ENCODE measurements around the gene ZBTB1.
A peak's percentile ranks its signal among the peaks of the same experiment; 100 is the strongest.

ZBTB1 gene, protein sequence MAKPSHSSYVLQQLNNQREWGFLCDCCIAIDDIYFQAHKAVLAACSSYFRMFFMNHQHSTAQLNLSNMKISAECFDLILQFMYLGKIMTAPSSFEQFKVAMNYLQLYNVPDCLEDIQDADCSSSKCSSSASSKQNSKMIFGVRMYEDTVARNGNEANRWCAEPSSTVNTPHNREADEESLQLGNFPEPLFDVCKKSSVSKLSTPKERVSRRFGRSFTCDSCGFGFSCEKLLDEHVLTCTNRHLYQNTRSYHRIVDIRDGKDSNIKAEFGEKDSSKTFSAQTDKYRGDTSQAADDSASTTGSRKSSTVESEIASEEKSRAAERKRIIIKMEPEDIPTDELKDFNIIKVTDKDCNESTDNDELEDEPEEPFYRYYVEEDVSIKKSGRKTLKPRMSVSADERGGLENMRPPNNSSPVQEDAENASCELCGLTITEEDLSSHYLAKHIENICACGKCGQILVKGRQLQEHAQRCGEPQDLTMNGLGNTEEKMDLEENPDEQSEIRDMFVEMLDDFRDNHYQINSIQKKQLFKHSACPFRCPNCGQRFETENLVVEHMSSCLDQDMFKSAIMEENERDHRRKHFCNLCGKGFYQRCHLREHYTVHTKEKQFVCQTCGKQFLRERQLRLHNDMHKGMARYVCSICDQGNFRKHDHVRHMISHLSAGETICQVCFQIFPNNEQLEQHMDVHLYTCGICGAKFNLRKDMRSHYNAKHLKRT

DNA sequence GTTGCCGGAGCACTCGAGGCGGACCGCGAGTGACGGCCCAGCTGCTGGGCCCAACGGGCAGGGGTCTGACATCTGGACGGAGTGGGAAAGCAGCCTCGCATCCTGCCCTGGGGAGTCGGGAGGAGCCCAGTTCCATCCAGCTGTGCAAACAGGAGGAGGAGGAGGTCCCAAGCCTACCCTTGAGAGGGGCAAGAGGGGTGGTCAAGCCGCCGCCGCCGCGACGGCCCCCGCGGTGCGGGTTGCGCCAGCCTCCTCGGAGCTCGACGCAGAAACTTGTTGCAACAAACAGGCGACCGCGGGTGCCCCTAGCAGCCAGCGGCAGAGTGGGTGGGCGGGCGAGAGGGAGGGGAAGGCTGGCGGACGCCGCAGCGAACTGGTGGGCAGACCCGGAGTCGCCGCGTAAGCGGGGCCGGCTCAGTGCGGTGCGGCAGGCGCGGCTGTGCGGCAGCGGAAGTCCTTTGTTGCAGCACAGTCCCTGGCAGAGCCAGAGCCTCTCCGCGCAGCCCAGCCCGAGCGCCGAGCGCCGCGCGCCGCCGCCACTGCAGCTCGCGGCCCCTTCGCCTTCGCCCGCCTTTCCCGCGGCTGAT is at the start of gene ZBTB1:
ZBTB1 (plus strand) TSS at position 461 of the 587 bp plus-strand sequence. CDS start 16,735 bp downstream, outside the sequence.
- peak; percentile 74 for DNase-seq

DNA sequence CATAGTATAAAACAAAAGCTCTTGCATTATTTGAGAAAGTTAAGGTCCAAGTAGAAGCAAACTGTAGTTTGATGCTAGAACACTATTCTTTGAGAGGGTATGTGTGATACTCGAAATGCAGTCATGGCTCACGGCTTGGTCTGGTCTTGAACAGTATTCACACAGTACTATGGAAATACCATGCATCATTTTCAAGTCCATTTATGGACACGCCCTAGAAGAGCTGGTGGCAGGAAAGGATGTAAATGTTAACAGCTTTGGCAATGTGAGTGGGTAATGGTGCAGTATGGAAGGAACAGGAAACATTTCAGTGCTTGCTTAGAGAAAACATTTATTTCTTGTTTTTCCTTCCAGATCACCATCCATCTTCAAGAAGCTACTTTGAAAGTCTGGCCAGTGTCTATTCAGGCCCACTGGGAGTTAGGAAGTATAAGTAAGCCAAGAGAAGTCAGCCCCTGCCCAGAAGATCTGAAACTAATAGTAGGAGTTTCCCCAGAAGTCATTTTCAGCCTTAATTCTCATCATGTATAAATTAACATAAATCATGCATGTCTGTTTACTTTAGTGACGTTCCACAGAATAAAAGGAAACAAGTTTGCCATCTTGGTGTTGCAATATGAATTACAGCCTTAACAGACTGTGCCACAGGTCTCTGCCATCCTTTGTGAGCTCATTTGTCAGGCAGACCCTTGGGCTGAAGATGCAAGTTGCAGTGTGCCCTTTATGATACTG is 45.0 kb upstream of the ZBTB1 start:
- DNase-seq, result no peak

DNA sequence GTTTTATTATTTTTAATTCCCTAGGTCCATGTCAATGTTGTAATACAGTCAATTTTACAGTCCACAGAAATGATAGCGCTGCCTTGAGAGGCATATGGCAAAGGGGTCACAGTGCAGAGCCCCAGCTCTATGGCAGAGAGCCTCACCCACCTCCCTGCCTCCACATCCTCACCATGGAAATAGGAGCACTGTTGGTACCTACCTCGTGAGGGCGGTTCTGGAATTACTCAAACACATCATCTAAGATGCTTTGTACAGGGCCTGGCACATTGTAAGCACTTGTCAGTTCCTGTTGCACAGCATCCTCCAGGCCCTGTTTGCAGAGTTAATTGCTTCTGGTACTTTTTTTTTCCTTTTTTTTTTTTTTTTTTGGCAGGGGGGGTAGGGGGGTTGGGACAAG is 43.3 kb upstream of the ZBTB1 start:
- no peak for DNase-seq

DNA sequence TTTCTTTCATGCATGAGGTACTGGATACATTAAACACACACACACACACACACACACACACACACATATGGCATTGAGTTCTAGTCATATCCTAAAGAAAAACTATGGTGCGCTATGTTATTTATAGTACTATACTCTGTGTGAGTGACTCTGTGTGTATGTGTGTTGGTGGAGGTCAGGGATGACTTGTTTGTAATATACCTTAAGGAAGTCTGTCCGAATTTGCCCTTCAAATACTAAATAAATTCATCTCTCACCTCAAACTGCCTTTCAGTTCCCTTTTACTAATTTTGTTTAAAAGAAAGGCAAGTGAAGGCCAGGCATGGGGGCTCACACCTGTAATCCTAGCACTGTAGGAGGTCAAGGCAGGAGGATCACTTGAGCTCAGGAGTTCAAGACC is 41.4 kb upstream of the ZBTB1 start:
- DNase-seq, result no peak

DNA sequence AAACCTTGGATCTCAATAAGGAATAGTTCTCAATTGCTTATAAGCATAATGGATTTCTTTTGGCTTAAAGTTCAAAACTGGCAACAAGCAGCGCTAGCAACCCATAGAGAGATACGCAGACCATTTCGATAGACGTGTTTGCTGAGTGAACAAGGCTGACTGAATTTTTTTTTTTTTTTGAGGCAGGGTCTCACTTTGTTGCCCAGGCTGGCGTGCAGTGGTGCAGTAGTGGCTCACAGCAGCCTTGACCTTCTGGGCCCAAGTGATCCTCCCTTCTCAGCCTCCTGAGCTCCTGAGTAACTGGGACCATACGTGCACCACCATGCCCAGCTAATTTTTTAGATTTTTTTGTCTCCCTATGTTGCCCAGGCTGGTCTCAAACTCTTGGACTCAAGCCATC is 40.7 kb upstream of the ZBTB1 start:
- DNase-seq, result no peak

DNA sequence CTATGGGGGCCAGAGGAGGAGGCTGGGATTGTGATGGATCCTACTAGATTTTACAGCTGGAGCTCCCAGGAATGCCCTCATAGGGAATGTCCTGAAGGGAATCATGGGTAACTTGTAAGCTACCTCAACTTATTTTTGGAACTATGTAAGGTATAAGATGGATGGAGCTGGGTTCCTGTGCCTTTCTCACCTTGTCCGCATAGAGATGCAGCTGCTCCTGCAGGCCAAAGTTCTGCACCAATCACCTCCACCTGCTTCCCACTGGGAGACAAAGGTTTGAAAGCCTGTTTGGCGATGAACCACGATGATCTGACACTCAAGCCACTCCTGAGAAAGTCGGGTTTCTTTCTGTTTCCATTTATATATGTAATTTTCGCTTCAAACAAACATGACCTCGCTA is 39.9 kb upstream of the ZBTB1 start:
- no peak for DNase-seq

DNA sequence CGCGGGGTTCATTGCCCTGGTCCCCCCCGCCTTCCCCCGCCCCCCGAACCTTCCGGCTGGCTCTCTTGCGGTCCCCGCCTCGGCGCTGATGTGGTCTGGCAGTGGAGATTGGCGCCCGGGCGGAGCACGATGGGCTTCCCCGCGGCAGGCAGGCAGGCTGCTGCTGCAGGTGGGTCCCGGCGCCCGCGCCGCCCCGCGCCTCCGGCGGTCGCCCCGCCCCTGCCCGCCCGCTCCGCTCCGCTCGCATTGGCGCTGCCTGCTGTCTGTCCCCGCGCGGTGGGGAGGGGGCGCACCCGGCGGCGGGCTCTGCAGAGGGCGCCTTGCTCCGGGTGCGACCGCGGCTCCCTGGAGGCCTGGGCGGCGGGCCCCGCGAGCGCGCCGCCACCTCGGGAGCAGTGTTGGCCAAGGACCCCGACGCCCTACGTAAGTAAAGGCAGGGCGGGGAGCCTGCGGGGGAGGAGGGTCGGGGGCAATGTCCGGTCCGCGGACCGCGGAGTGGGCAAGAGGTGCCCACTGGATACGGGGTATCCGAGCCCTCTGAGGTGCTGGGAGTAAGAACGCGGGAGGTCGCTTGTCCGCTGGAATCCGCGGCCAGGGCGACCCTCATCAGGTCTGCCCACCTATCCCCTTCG is 39.3 kb upstream of the ZBTB1 start, which contains the start of gene AKAP5:
AKAP5 (plus strand) TSS at position 309 of the 632 bp plus-strand sequence. CDS start 2,896 bp downstream, outside the sequence.
- DNase-seq, result peak; percentile 5

DNA sequence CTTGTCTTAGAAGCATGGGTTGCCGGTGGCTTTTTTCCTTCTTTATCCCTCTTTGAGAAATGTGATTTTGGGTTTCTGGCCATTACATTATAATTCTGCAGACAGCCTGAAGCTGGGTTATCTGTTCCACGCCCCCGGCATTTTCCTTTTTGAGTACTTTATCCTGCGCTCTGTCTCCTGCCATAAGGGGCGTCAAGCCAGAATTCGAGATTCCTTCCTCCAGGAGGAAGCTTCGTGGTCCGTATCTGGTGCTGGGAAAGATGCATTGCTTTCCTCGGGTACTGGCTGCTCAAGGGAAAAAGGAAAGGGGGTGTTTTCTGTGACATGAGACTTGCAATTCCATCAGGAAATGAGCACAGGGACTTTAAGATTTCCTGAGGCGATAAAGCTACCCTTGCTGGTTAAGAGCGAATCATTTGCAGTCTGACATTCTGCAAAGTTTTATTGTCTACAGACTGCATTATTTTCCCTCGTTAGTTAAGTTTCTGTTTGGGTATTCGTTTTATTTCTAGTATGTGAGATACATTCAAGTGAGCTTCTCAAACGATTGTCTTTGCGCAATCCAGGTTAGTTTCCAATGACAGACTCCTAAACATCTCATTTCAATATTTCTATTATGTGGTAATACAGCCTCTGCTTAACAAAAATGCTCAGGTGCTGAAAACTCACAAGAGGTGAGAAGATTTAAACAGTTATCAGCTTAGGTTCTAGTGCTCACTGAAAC is 38.6 kb upstream of the ZBTB1 start:
- DNase-seq, result no peak

DNA sequence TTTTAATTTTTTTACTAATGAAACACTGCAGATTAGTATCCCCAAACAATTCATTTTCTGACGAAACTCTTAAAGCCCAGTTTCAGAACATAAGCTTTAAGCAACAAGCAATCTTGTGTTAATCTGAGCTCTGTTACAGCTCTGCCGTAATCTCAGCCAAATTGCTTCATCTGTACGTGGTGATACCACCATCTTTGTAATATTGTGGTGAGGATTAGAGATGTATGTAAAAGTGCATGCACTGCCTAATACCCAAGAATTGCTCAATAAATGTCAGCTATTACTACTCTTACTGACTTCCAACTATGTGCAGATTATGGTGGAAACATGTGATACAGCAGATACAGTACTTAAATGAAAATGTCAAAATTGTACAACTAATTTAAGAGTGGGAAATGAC is 37.5 kb upstream of the ZBTB1 start:
- no peak for DNase-seq

DNA sequence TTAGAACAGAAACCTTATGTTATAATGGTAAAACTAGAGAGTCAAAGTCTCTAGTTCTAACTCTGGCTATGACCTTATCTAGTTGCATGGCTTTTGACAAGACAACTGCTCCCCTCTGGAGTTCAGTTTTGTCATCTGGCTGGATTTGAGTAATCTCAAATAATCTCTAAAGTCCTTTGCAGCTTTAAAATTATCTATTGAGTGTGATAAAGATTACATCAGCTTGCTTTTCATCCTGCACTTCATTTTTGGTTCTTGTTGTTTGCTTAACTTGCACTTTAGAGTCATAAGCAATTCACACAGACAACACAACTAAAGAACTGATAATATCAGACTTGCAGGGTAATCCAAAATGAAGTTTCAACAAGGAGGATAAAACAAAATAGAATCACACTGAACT is 37.0 kb upstream of the ZBTB1 start:
- DNase-seq, result no peak

DNA sequence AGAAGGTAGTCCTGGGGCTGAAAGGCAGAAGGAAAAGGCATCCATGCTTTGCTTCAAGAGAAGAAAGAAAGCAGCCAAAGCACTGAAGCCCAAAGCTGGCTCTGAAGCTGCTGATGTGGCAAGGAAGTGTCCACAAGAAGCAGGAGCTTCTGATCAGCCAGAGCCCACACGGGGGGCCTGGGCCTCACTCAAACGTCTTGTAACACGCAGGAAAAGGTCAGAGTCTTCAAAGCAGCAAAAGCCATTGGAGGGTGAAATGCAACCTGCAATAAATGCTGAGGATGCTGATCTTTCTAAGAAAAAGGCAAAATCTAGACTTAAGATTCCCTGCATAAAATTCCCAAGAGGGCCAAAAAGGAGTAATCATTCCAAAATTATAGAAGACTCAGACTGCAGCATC is 36.1 kb upstream of the ZBTB1 start:
- no peak for DNase-seq

DNA sequence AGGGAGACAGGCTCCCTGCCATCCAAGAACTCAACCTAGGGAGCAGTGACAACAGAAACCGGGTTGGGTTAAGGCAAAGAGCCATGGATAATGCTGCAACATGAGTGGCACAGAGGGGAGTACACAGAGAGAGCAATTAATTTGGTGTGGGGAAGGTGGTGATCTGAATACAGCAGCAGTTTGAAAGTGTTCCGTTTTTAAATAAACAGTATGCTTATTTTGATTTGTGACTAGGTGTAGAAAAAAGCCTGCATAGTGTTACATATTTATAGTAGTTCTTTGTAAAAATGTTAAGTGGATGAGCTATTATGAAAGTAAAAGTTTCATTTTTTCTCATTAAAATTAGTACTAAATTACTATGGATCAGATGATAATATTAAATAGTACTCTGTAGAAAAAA is 30.5 kb upstream of the ZBTB1 start:
- DNase-seq, result no peak

DNA sequence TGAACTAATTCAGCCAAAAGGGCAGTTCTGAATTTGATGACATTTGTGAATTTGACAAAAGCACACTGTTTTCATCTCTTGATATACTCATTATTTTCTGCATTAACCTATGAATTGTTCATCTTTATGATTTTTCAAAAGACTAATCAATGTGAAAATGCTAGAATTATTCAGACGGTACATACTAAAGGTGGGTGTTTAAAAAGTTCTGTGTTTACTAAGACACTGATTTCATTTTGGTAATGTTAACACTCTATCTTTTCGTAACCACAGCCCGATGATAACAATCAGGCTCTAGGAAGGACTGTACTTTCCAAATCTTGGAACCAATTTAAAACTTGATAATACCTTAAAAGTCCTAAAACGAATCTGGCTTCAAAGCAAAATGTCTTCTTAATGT is 29.9 kb upstream of the ZBTB1 start:
- no peak for DNase-seq

DNA sequence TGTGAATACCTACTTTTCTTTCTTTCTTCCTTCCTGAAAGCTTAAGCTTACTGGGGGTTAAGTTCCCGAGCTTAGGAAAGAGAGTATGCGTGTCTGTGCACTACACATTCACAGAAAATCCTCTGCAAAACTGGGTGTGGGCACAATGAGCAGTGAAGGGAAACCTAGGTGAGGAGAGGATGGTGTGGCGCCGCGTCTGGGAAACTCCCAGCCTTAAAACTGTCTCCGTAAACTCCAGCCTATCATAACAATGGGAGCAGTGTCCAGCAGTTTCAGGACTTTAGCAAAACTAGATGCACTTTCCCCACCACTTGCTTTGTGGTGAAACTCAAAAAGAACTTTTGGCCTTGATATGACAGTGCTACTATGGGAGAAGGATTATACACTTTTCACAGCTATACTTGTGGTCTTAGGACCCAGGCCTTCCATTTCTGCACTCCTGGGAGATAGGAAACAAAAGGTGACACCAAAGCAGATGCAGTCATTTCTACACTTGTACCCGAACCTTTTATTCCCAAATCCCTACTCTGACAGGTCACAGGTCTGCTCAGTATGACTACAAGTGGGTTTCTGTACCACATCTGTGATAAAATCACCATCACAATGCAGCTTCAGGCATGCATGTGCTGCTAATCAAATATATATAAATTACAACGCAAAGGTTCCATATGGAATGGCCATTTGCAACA is 28.8 kb upstream of the ZBTB1 start:
- DNase-seq, result no peak

DNA sequence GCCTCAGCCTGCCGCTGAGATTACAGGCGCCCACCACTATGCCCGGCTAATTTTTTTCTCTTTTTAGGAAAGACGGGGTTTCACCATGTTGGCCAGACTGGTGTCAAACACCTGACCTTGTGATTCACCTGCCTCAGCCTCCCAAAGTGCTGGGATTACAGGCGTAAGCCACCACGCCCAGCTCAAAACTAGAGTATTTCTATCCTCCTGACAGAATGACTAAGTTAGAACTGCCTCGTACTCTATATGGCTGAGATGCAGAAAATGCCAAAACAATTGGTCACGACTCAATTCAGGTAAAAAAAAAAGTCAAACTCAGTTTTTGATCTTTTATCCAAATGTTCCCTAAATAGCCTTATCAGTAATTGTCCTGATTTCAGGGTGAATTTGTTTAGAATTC is 28.1 kb upstream of the ZBTB1 start:
- DNase-seq, result no peak

DNA sequence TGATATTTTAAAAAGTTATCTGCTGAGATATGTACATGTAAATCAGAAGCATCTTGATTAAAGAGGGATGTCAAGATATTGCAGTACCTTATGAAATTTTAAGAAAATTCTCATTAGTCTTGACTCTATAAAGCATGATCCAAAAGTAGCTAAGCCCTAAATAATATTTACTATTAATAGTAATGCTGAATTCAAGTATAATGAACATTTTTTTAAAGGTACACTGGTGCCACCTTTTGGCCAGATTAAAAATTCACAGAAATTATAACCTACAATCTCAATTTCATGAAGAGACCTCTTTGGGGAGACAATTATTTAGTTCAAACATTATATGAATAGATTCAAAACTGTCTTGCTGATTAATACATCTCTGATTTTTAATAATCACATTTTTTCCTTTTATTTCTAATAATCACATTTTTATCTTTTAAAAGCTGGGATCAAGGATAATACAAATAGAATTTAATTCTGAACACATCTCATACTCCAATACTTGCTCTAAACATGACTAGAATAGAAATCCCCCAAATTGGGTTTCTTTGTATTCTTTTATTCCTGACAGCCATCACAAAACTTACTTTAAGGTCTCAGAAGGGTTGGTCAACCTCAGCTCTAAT is 25.8 kb upstream of the ZBTB1 start:
- no peak for DNase-seq

DNA sequence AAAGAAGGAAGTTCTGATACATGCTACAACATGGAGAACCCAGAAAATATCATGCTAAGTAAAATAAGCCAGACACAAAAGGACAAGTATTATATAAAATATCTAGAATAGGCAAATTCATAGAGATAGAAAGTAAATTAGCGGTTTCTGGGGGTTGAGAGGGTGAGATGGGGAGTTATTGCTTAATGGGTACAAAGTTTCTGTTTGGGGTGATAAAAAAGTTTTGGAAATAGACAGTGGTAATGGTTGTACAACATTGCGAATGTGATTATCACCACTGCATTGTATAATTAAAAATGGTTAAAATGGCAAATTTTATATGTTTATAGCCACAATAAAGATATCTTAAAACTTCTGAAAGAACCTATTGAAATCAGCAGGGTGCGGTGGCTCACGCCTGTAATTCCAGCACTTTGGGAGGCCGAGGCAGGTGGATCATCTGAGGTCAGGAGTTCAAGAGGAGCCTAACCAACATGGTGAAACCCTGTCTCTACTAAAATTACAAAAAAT is 15.9 kb upstream of the ZBTB1 start:
- DNase-seq, result no peak

DNA sequence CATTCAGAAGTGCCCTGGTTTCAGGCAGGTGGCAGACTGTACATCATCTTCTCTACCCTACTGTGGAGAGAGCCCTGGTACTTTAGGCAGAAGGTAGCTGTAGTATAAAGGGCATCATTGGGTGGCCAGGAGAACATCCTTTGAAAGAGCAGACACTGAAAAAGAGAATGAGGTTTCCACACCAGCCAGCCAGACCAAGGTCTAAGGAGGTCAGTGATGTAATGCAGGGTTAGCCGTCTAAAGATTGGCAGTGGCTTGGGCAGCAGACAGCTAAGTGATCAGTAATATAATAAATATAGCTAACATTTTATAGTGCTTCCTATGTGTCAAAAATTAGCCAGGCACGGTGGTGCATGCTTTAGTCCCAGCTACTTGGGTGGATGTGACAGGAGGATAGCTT is 12.9 kb upstream of the ZBTB1 start:
- no peak for DNase-seq

DNA sequence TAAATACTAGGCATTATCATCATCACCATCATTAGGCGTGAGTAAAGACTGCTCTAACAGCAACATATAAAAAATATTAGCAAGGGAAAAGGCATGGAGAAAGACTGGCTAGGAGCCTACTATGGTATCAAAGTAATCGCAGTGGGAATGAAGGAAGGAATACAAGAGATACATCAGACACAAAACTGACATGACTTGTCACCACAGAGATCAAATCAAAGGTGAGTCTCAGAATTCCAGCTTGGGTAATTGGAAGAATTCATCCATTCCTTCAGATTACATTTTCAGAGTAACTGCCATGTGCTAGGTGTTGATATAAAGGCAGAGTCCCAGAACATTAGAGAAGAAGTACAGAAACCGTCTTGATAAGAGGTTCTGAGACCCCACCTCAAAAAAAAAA is 11.1 kb upstream of the ZBTB1 start:
- no peak for DNase-seq

DNA sequence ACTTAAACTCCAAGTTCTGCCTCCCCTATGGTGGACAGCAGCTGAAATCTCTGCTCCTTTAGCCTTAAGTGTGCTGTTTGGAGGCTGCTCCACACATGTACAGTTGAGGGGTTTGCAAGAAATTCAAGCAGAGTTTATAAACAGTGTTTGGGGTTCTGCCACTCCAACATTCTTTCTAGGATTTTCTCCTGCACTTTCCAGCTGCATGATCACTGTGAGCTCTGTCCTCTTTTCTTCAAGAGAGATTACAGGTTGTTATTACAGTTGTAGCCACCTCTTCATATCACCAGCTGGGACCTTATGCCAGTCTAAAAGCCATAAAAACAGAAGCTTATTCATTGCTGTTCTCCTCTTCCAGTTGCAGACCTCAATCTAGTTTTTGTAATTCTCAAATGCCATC is 9.3 kb upstream of the ZBTB1 start:
- DNase-seq, result no peak

DNA sequence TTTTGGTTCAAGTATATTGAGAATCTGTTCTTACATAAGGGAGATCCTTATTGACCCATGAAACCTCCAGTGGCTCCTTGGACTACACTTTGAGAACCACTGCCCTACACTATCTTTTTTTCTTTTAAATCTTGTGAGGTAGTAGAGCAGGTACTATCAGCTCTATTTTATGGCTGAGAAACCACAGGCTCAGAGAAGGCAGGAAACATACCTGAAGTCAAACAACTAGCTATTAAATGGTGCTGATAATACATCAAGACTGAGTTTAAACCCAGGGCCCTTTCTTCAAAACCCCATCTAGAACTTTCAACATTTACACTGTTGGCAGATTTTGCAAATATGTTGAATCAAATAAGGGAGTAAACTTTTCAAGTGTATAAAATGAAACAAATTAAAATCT is 7.8 kb upstream of the ZBTB1 start:
- no peak for DNase-seq
